Measurements from ENCODE around the gene NPAS3. TPM values are rescaled to one million over a fixed set of nuclear protein-coding genes. Genes with fewer than 3 reads are reported as not detected.

Gene NPAS3
- total RNA-seq, 4 donors from 2014 or later: 0.51 to 15.2 (median 6.6) TPM

- H3K36me3 ChIP-seq: no peaks in the 10 kb centered on the region
- intact Hi-C loops (cut with DNase I; ENCODE audit: low total_unique reads): no loop called here
- H3K4me3 ChIP-seq: no peak overlapping the region
- no peak for TF ChIP-seq POLR2A (IDR thresholded peaks at IDR 0.05)
- TF ChIP-seq CTCF (IDR thresholded peaks at IDR 0.05): no peak
- no peaks in the 10 kb centered on the region for H3K9me3 ChIP-seq
- no peak overlapping the region for H3K27ac ChIP-seq
- H3K4me1 ChIP-seq: no peaks in the 10 kb centered on the region
- no peaks in the 10 kb centered on the region for H3K27me3 ChIP-seq
- DNase-seq: no peak
Observed at GRCh38 chr14:33363682-33364081, 425.0 kb downstream of the NPAS3 start.

- no peaks in the 10 kb centered on the region for H3K27me3 ChIP-seq
- no peaks in the 10 kb centered on the region for H3K4me1 ChIP-seq
- intact Hi-C loops (cut with DNase I; ENCODE audit: low total_unique reads): no loop called here
- TF ChIP-seq POLR2A (IDR thresholded peaks at IDR 0.05) (no peak), CTCF (IDR thresholded peaks at IDR 0.05) (no peak)
- no peak overlapping the region for H3K4me3 ChIP-seq
- no peaks in the 10 kb centered on the region for H3K9me3 ChIP-seq
- DNase-seq: no peak
- no peak overlapping the region for H3K27ac ChIP-seq
- no peaks in the 10 kb centered on the region for H3K36me3 ChIP-seq
Observed at GRCh38 chr14:33364466-33364865, 425.8 kb downstream of the NPAS3 start.

- Histone ChIP-seq H3K9me3 (no peaks in the 10 kb centered on the region), H3K36me3 (no peaks in the 10 kb centered on the region), H3K27ac (no peak overlapping the region), H3K27me3 (no peaks in the 10 kb centered on the region), H3K4me1 (no peaks in the 10 kb centered on the region), H3K4me3 (no peak overlapping the region)
- TF ChIP-seq CTCF (IDR thresholded peaks at IDR 0.05): no peak
- no peak for TF ChIP-seq POLR2A (IDR thresholded peaks at IDR 0.05)
- intact Hi-C loops (cut with DNase I; ENCODE audit: low total_unique reads): no loop called here
- no peak for DNase-seq
Observed at GRCh38 chr14:33369041-33369440, 430.4 kb downstream of the NPAS3 start.

GRCh38 chr14:33369972-33370371, 431.3 kb downstream of the NPAS3 start:
- no peak for TF ChIP-seq CTCF (IDR thresholded peaks at IDR 0.05)
- no peak for TF ChIP-seq POLR2A (IDR thresholded peaks at IDR 0.05)
- Histone ChIP-seq H3K27me3 (no peaks in the 10 kb centered on the region), H3K4me1 (no peaks in the 10 kb centered on the region), H3K27ac (no peak overlapping the region), H3K36me3 (no peaks in the 10 kb centered on the region), H3K4me3 (no peak overlapping the region), H3K9me3 (no peaks in the 10 kb centered on the region)
- no peak for DNase-seq
- intact Hi-C loops (cut with DNase I; ENCODE audit: low total_unique reads): no loop called here

GRCh38 chr14:33370426-33370825, 431.7 kb downstream of the NPAS3 start:
- H3K4me3 ChIP-seq: no peak overlapping the region
- TF ChIP-seq CTCF (IDR thresholded peaks at IDR 0.05) (no peak), POLR2A (IDR thresholded peaks at IDR 0.05) (no peak)
- no peak for DNase-seq
- no peaks in the 10 kb centered on the region for H3K27me3 ChIP-seq
- H3K9me3 ChIP-seq: no peaks in the 10 kb centered on the region
- H3K4me1 ChIP-seq: no peaks in the 10 kb centered on the region
- no peak overlapping the region for H3K27ac ChIP-seq
- intact Hi-C loops (cut with DNase I; ENCODE audit: low total_unique reads): no loop called here
- no peaks in the 10 kb centered on the region for H3K36me3 ChIP-seq

All from uterus (tissue), 4 donors.